ENCODE measurements around the gene PAPPA2. TPM values are rescaled to one million over a fixed set of nuclear protein-coding genes. Genes with fewer than 3 reads are reported as not detected.

PAPPA2 gene
- total and polyA plus RNA-seq, 4 experiments from 2014 or later: not detected

- Mint-ChIP-seq H3K27me3 (no peaks in the 10 kb centered on the region), H3K4me1 (no peaks in the 10 kb centered on the region), H3K36me3 (no peaks in the 10 kb centered on the region), H3K9me3 (peaks cover 0 to 4% (median 0%) of the 10 kb centered on the region in 8 donors), H3K4me3 (no peak overlapping the region), H3K27ac (no peak overlapping the region)
- no peaks in the 10 kb centered on the region for H3K9me3 ChIP-seq (ENCODE audit: control insufficient read depth in 1 of 2, low read length in 2 of 2)
- H3K36me3 ChIP-seq (ENCODE audit: insufficient read depth, low read length): no peaks in the 10 kb centered on the region
- H3K4me1 ChIP-seq (ENCODE audit: insufficient read depth, low read length): no peaks in the 10 kb centered on the region
- no peak for DNase-seq
- H3K27ac ChIP-seq (ENCODE audit: low read depth, low read length): no peak overlapping the region
- POLR2A ChIA-PET (ENCODE audit: partially characterized antibody): no interaction called here
- no peaks in the 10 kb centered on the region for H3K27me3 ChIP-seq (ENCODE audit: insufficient read depth, low read length)
- CTCF ChIA-PET (ENCODE audit: partially characterized antibody): no interaction called here
- intact Hi-C loops (cut with micrococcal nuclease): no loop called here
- H3K4me3 ChIP-seq (ENCODE audit: low read length in 2 of 2): no peak overlapping the region
These were observed 332.0 kb downstream of the PAPPA2 start for GRCh38 chr1:176794897-176795508.

- H3K36me3 ChIP-seq (ENCODE audit: insufficient read depth, low read length): no peaks in the 10 kb centered on the region
- no peaks in the 10 kb centered on the region for H3K27me3 ChIP-seq (ENCODE audit: insufficient read depth, low read length)
- Mint-ChIP-seq H3K4me3 (no peak overlapping the region), H3K27me3 (no peaks in the 10 kb centered on the region), H3K4me1 (no peaks in the 10 kb centered on the region), H3K36me3 (no peaks in the 10 kb centered on the region), H3K27ac (no peak overlapping the region), H3K9me3 (peaks cover 0 to 4% (median 0%) of the 10 kb centered on the region in 8 donors)
- ChIA-PET CTCF (ENCODE audit: partially characterized antibody) (no interaction called here), POLR2A (ENCODE audit: partially characterized antibody) (no interaction called here)
- no peak overlapping the region for H3K27ac ChIP-seq (ENCODE audit: low read depth, low read length)
- intact Hi-C loops (cut with micrococcal nuclease): no loop called here
- no peak for DNase-seq
- H3K4me1 ChIP-seq (ENCODE audit: insufficient read depth, low read length): no peaks in the 10 kb centered on the region
- H3K9me3 ChIP-seq (ENCODE audit: control insufficient read depth in 1 of 2, low read length in 2 of 2): no peaks in the 10 kb centered on the region
- no peak overlapping the region for H3K4me3 ChIP-seq (ENCODE audit: low read length in 2 of 2)
These were observed 333.0 kb downstream of the PAPPA2 start for GRCh38 chr1:176795929-176796328.

DNA sequence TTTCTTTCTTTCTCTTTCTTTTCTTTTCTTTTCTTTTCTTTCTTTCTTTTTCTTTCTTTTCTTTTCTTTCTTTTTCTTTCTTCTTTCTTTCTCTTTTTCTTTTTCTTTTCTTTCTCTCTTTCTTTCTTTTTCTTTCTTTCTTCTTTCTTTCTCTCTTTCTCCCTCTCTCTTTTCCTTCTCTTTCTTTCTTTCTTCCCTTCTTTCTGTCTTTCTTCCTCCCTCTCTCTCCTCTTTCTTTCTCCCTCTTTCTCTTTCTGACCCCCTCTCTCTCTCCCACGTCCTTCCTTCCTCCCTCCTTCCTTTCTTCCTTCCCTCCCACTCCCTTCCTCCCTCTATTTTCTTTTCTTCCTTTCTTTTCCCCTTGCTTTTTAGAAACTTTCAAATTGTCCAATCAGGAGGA, 333.6 kb downstream of the PAPPA2 start:
- Mint-ChIP-seq H3K4me1 (no peaks in the 10 kb centered on the region), H3K27ac (no peak overlapping the region), H3K4me3 (no peak overlapping the region), H3K36me3 (no peaks in the 10 kb centered on the region), H3K27me3 (no peaks in the 10 kb centered on the region), H3K9me3 (peaks cover 0 to 2% (median 0%) of the 10 kb centered on the region in 8 donors)
- POLR2A ChIA-PET (ENCODE audit: partially characterized antibody): no interaction called here
- no peak for DNase-seq
- CTCF ChIA-PET (ENCODE audit: partially characterized antibody): no interaction called here
- Histone ChIP-seq H3K27ac (ENCODE audit: low read depth, low read length) (no peak overlapping the region), H3K4me1 (ENCODE audit: insufficient read depth, low read length) (no peaks in the 10 kb centered on the region), H3K36me3 (ENCODE audit: insufficient read depth, low read length) (no peaks in the 10 kb centered on the region), H3K4me3 (ENCODE audit: low read length in 2 of 2) (no peak overlapping the region), H3K27me3 (ENCODE audit: insufficient read depth, low read length) (no peaks in the 10 kb centered on the region), H3K9me3 (ENCODE audit: control insufficient read depth in 1 of 2, low read length in 2 of 2) (no peaks in the 10 kb centered on the region)
- intact Hi-C loops (cut with micrococcal nuclease): no loop called here

DNA sequence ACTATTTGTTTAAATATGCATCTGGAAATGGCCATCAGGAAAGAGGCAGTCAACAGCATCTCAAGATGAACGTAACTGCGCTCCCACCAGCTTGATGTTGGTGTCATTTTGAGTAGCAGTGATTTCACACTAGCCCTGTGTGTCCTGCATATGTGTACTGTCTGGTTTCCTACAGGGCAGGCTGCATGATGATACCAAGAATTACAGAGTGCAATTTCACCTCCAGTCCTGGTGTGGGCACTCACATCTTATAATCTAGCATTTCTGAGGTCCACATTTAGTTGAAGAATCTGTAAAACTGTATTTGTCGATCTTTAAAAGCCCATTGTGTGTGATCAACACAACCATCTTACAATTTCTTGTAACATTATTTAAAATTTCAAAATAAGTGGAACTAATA, 336.4 kb downstream of the PAPPA2 start:
- intact Hi-C loops (cut with micrococcal nuclease): no loop called here
- H3K4me1 ChIP-seq (ENCODE audit: insufficient read depth, low read length): no peaks in the 10 kb centered on the region
- ChIA-PET CTCF (ENCODE audit: partially characterized antibody) (no interaction called here), POLR2A (ENCODE audit: partially characterized antibody) (no interaction called here)
- H3K27ac Mint-ChIP-seq: no peak overlapping the region
- H3K27me3 ChIP-seq (ENCODE audit: insufficient read depth, low read length): no peaks in the 10 kb centered on the region
- peaks cover 0 to 1% of the 10 kb centered on the region in 2 donors for H3K27me3 Mint-ChIP-seq
- no peak for DNase-seq
- H3K36me3 ChIP-seq (ENCODE audit: insufficient read depth, low read length): no peaks in the 10 kb centered on the region
- H3K4me3 Mint-ChIP-seq: no peak overlapping the region
- H3K9me3 ChIP-seq (ENCODE audit: control insufficient read depth in 1 of 2, low read length in 2 of 2): no peaks in the 10 kb centered on the region
- no peak overlapping the region for H3K27ac ChIP-seq (ENCODE audit: low read depth, low read length)
- H3K4me1 Mint-ChIP-seq: no peaks in the 10 kb centered on the region
- no peak overlapping the region for H3K4me3 ChIP-seq (ENCODE audit: low read length in 2 of 2)
- H3K36me3 Mint-ChIP-seq: no peaks in the 10 kb centered on the region
- H3K9me3 Mint-ChIP-seq: peaks cover 0 to 3% (median 0%) of the 10 kb centered on the region in 8 donors

- peaks cover 0 to 3% (median 0%) of the 10 kb centered on the region in 8 donors for H3K9me3 Mint-ChIP-seq
- Histone ChIP-seq H3K27ac (ENCODE audit: low read depth, low read length) (no peak overlapping the region), H3K9me3 (ENCODE audit: control insufficient read depth in 1 of 2, low read length in 2 of 2) (no peaks in the 10 kb centered on the region), H3K27me3 (ENCODE audit: insufficient read depth, low read length) (no peaks in the 10 kb centered on the region), H3K4me3 (ENCODE audit: low read length in 2 of 2) (no peak overlapping the region), H3K36me3 (ENCODE audit: insufficient read depth, low read length) (no peaks in the 10 kb centered on the region), H3K4me1 (ENCODE audit: insufficient read depth, low read length) (no peaks in the 10 kb centered on the region)
- CTCF ChIA-PET (ENCODE audit: partially characterized antibody): no interaction called here
- POLR2A ChIA-PET (ENCODE audit: partially characterized antibody): no interaction called here
- no peak overlapping the region for H3K4me3 Mint-ChIP-seq
- intact Hi-C loops (cut with micrococcal nuclease): no loop called here
- H3K36me3 Mint-ChIP-seq: no peaks in the 10 kb centered on the region
- H3K4me1 Mint-ChIP-seq: no peaks in the 10 kb centered on the region
- peaks cover 0 to 1% of the 10 kb centered on the region in 2 donors for H3K27me3 Mint-ChIP-seq
- no peak for DNase-seq
- H3K27ac Mint-ChIP-seq: no peak overlapping the region
These were observed 338.1 kb downstream of the PAPPA2 start for GRCh38 chr1:176800978-176801513.

GRCh38 chr1:176801514-176802020, 338.6 kb downstream of the PAPPA2 start:
- H3K27ac Mint-ChIP-seq: no peak overlapping the region
- peaks cover 0 to 3% (median 0%) of the 10 kb centered on the region in 8 donors for H3K9me3 Mint-ChIP-seq
- Histone ChIP-seq H3K27ac (ENCODE audit: low read depth, low read length) (no peak overlapping the region), H3K4me1 (ENCODE audit: insufficient read depth, low read length) (no peaks in the 10 kb centered on the region), H3K9me3 (ENCODE audit: control insufficient read depth in 1 of 2, low read length in 2 of 2) (no peaks in the 10 kb centered on the region), H3K4me3 (ENCODE audit: low read length in 2 of 2) (no peak overlapping the region), H3K27me3 (ENCODE audit: insufficient read depth, low read length) (no peaks in the 10 kb centered on the region), H3K36me3 (ENCODE audit: insufficient read depth, low read length) (no peaks in the 10 kb centered on the region)
- H3K27me3 Mint-ChIP-seq: peaks cover 0 to 1% of the 10 kb centered on the region in 2 donors
- ChIA-PET POLR2A (ENCODE audit: partially characterized antibody) (no interaction called here), CTCF (ENCODE audit: partially characterized antibody) (no interaction called here)
- H3K36me3 Mint-ChIP-seq: no peaks in the 10 kb centered on the region
- no peak overlapping the region for H3K4me3 Mint-ChIP-seq
- DNase-seq: no peak
- H3K4me1 Mint-ChIP-seq: no peaks in the 10 kb centered on the region
- intact Hi-C loops (cut with micrococcal nuclease): no loop called here

- intact Hi-C loops (cut with micrococcal nuclease): no loop called here
- ChIA-PET POLR2A (ENCODE audit: partially characterized antibody) (no interaction called here), CTCF (ENCODE audit: partially characterized antibody) (no interaction called here)
- H3K36me3 ChIP-seq (ENCODE audit: insufficient read depth, low read length): no peaks in the 10 kb centered on the region
- H3K4me3 ChIP-seq (ENCODE audit: low read length in 2 of 2): no peak overlapping the region
- Mint-ChIP-seq H3K9me3 (peaks cover 0 to 3% (median 0%) of the 10 kb centered on the region in 8 donors), H3K4me1 (no peaks in the 10 kb centered on the region), H3K36me3 (no peaks in the 10 kb centered on the region), H3K4me3 (no peak overlapping the region), H3K27ac (no peak overlapping the region), H3K27me3 (peaks cover 0 to 1% of the 10 kb centered on the region in 2 donors)
- DNase-seq: no peak
- no peak overlapping the region for H3K27ac ChIP-seq (ENCODE audit: low read depth, low read length)
- no peaks in the 10 kb centered on the region for H3K27me3 ChIP-seq (ENCODE audit: insufficient read depth, low read length)
- H3K4me1 ChIP-seq (ENCODE audit: insufficient read depth, low read length): no peaks in the 10 kb centered on the region
- no peaks in the 10 kb centered on the region for H3K9me3 ChIP-seq (ENCODE audit: control insufficient read depth in 1 of 2, low read length in 2 of 2)
These were observed 339.3 kb downstream of the PAPPA2 start for GRCh38 chr1:176802316-176802715.

Data from CD4-positive, alpha-beta memory T cell (primary cell).